HepG2 (cell line): Measurements from ENCODE around the gene PCGF3. TPM values are rescaled to one million over a fixed set of nuclear protein-coding genes. Genes with fewer than 3 reads are reported as not detected.

Source experiments
- BHLHE40 ChIP-seq: IDR thresholded peaks from 2 replicates; pipeline ENCODE4 v1.6.1; 2011; ENCODE audit warnings: low read length, improper control_type of control experiment
- CAMTA2 ChIP-seq: sonication (generic); formaldehyde crosslinking; IDR thresholded peaks from 2 replicates; pipeline ENCODE4 v1.4.0; 2020; ENCODE audit warnings: mild to moderate bottlenecking, missing genetic modification reagents, borderline replicate concordance
- FUBP1 ChIP-seq: sonication (generic); formaldehyde crosslinking; IDR thresholded peaks from 2 replicates; pipeline ENCODE4 v1.5.1; 2020; ENCODE audit warnings: missing genetic modification reagents, mild to moderate bottlenecking, borderline replicate concordance
- GPBP1L1 ChIP-seq: sonication (generic); formaldehyde crosslinking; IDR thresholded peaks from 2 replicates; pipeline ENCODE4 v1.5.0; 2020; ENCODE audit warnings: mild to moderate bottlenecking, missing genetic modification reagents
- HIVEP1 ChIP-seq: sonication (generic); formaldehyde crosslinking; IDR thresholded peaks from 2 replicates; pipeline ENCODE4 v1.4.0; 2020; ENCODE audit warnings: mild to moderate bottlenecking, missing genetic modification reagents
- MED13 ChIP-seq: sonication (generic); formaldehyde crosslinking; IDR thresholded peaks from 2 replicates; pipeline ENCODE4 v1.5.0; 2020; ENCODE audit warnings: missing genetic modification reagents
- MLLT10 ChIP-seq: sonication (generic); formaldehyde crosslinking; IDR thresholded peaks from 2 replicates; pipeline ENCODE4 v1.4.0; 2020; ENCODE audit warnings: missing genetic modification reagents
- POGK ChIP-seq: sonication (generic); formaldehyde crosslinking; conservative IDR thresholded peaks from 2 replicates; pipeline ENCODE4 v1.8.0; 2022; ENCODE audit warnings: mild to moderate bottlenecking, moderate library complexity, missing genetic modification reagents
- SRSF9 ChIP-seq: fragments of 200-400 bp; formaldehyde crosslinking; IDR thresholded peaks from 2 replicates; pipeline ENCODE4 v1.6.1; 2018; ENCODE audit warnings: borderline replicate concordance, mild to moderate bottlenecking, low read depth, low read length; ENCODE audit not compliant: insufficient read depth, poor library complexity, severe bottlenecking
- STAT6 ChIP-seq: sonication (generic); formaldehyde crosslinking; IDR thresholded peaks from 2 replicates; pipeline ENCODE4 v1.4.0; 2020; ENCODE audit warnings: missing genetic modification reagents, mild to moderate bottlenecking, borderline replicate concordance
- ZFP90 ChIP-seq: sonication (generic); formaldehyde crosslinking; IDR thresholded peaks from 2 replicates; pipeline ENCODE4 v1.8.0; 2022; ENCODE audit warnings: missing genetic modification reagents, mild to moderate bottlenecking, inconsistent platforms, borderline replicate concordance
- ZMYM2 ChIP-seq: sonication (generic); formaldehyde crosslinking; IDR thresholded peaks from 2 replicates; pipeline ENCODE4 v1.8.0; 2022; ENCODE audit warnings: mild to moderate bottlenecking, missing genetic modification reagents
- ZNF12 ChIP-seq: sonication (generic); formaldehyde crosslinking; IDR thresholded peaks from 2 replicates; pipeline ENCODE4 v1.5.0; 2020; ENCODE audit warnings: missing genetic modification reagents
- ZNF18 ChIP-seq: sonication (generic); formaldehyde crosslinking; IDR thresholded peaks from 2 replicates; pipeline ENCODE4 v1.8.0; 2022; ENCODE audit warnings: mild to moderate bottlenecking, missing genetic modification reagents; ENCODE audit not compliant: insufficient replicate concordance
- ZNF232 ChIP-seq: sonication (generic); formaldehyde crosslinking; IDR thresholded peaks from 2 replicates; pipeline ENCODE4 v1.4.0; 2020; ENCODE audit warnings: missing genetic modification reagents, borderline replicate concordance
- ZNF253 ChIP-seq: sonication (generic); formaldehyde crosslinking; IDR thresholded peaks from 2 replicates; pipeline ENCODE4 v1.8.0; 2022; ENCODE audit warnings: mild to moderate bottlenecking, missing genetic modification reagents, borderline replicate concordance
- ZNF652 ChIP-seq: IDR thresholded peaks from 2 replicates; pipeline ENCODE4 v1.6.1; 2016; ENCODE audit warnings: low read depth, borderline replicate concordance
- ZNF7 ChIP-seq: IDR thresholded peaks from 2 replicates; pipeline ENCODE4 v1.6.1; 2016; ENCODE audit warnings: missing biosample characterization, missing genetic modification reagents
- ZNF792 ChIP-seq: IDR thresholded peaks from 2 replicates; pipeline ENCODE4 v1.6.1; 2016
- polyA plus RNA-seq, 8 experiments: library from polyadenylated mRNA; depleted of rRNA in 3 of 8; stranded (reverse) in 7 of 8; unstranded in 1 of 8; fragments of >200 nt; fragmentation: Illumina TruSeq in 4 of 8; extraction: Trizol in 4 of 8; gene quantifications; 2 replicates each; pipeline versions ENCODE4 v1.2.1 to v1.2.3, GENCODE V29; 2011 to 2016; ENCODE audit warnings: low read depth in 4 of 8, missing spikeins in 1 of 8, mixed read lengths in 1 of 8; ENCODE audit not compliant: insufficient read depth in 1 of 8
- total RNA-seq, 5 experiments: library from RNA; depleted of rRNA; stranded (reverse); fragments of >200 nt; fragmentation: Illumina TruSeq; extraction: Trizol; gene quantifications; 2 replicates each; pipeline ENCODE4 v1.2.3, GENCODE V29; 2016; ENCODE audit warnings: low read depth in 1 of 5

PCGF3 gene
- total and polyA plus RNA-seq, 2 of the 13 experiments (the other 11 are each of a cell fraction or from before 2014, with no cell fraction given) = 28.6 to 66.2 TPM

- TF ChIP-seq POGK (CRISPR knock-in tag) (peak; percentile 15; the same call in 1 of the 2 replicates), FUBP1 (no peak), STAT6 (CRISPR knock-in tag) (no peak; the same call in 1 of the 2 replicates), ZNF792 (CRISPR knock-in tag) (peak; percentile 10; the same call in 1 of the 2 replicates), ZNF7 (CRISPR knock-in tag) (no peak), ZNF253 (CRISPR knock-in tag) (no peak), ZNF18 (CRISPR knock-in tag) (peak; percentile 79), CAMTA2 (peak; percentile 75), ZNF232 (CRISPR knock-in tag) (peak; percentile 61; the same call in 1 of the 2 replicates), ZMYM2 (CRISPR knock-in tag) (no peak), HIVEP1 (CRISPR knock-in tag) (no peak), MLLT10 (CRISPR knock-in tag) (no peak), ZNF652 (no peak), GPBP1L1 (CRISPR knock-in tag) (no peak), MED13 (CRISPR knock-in tag) (no peak), ZFP90 (CRISPR knock-in tag) (no peak; the same call in none of the 2 replicates), SRSF9 (no peak), ZNF12 (0 out of 2 replicates have a peak, but pooled peaks have one; percentile 23), BHLHE40 (peak; percentile 83)
Observed at GRCh38 chr4:674172-675035, 31.2 kb upstream of the PCGF3 start, which contains the start of the genes ATP5ME and MYL5 (continued).
